CD4-positive, alpha-beta T cell (primary cell): Measurements from ENCODE around the gene CC2D1B. TPM values are rescaled to one million over a fixed set of nuclear protein-coding genes. Genes with fewer than 3 reads are reported as not detected.

ENCODE experiments used
- ATAC-seq: fragments of 200-7000 bp; cut with Tn5 transposase; one replicate; pipeline ENCODE4 v1.10.0; 2022; ENCODE audit warnings: mild to moderate bottlenecking; ENCODE audit not compliant: poor library complexity
- CTCF ChIA-PET: fragments of 350-600 bp; sonication (Branson Sonifier 250); formaldehyde crosslinking; loops from one replicate; lab custom pipeline; 2021; ENCODE audit warnings: antibody characterized with exemption, inconsistent platforms; lab: Charles Lee
- POLR2A ChIA-PET: fragments of 350-600 bp; sonication (Branson Sonifier 250); formaldehyde crosslinking; loops from one replicate; lab custom pipeline; 2021; ENCODE audit warnings: antibody characterized with exemption, inconsistent platforms; lab: Charles Lee
- DNase-seq, 14 experiments: peaks; one replicate each; pipeline ENCODE4 v3.0.0-alpha.2; 2013 to 2020; ENCODE audit warnings: mixed read lengths in 2 of 14
- H3K27ac ChIP-seq, 2 donors: one replicate each; pipeline versions ENCODE4 v1.5.1 to v1.7.0; 2013; ENCODE audit warnings: low read length in 2 of 2, low read depth in 1 of 2, mild to moderate bottlenecking in 1 of 2
- H3K27me3 ChIP-seq, 2 experiments: 1 replicate in 1 of 2; 2 replicates in 1 of 2; pipeline versions ENCODE4 v1.6.1 to v1.7.0; 2013; ENCODE audit warnings: low read length in 2 of 2, control low read depth in 1 of 2, mild to moderate bottlenecking in 1 of 2, moderate library complexity in 1 of 2; ENCODE audit not compliant: insufficient read depth in 2 of 2, control insufficient read depth in 1 of 2
- H3K36me3 ChIP-seq: one replicate; pipeline ENCODE4 v1.6.1; 2013; ENCODE audit warnings: low read length, control low read depth; ENCODE audit not compliant: insufficient read depth
- H3K4me1 ChIP-seq: one replicate; pipeline ENCODE4 v1.6.1; 2013; ENCODE audit warnings: low read length, control low read depth; ENCODE audit not compliant: insufficient read depth
- H3K4me3 ChIP-seq: one replicate; pipeline ENCODE4 v1.5.1; 2013; ENCODE audit warnings: mild to moderate bottlenecking, low read length, moderate library complexity
- H3K9me3 ChIP-seq, 2 experiments: 1 replicate in 1 of 2; 2 replicates in 1 of 2; pipeline versions ENCODE4 v1.6.1 to v1.7.0; 2013; ENCODE audit warnings: low read length in 2 of 2, mild to moderate bottlenecking in 2 of 2, control low read depth in 1 of 2, moderate library complexity in 1 of 2; ENCODE audit not compliant: control insufficient read depth in 1 of 2, insufficient read depth in 1 of 2
- H3K27ac Mint-ChIP-seq: one replicate; pipeline ENCODE4 v1.8.0; 2020; ENCODE audit warnings: mixed read lengths
- H3K27me3 Mint-ChIP-seq: one replicate; pipeline ENCODE4 v1.8.0; 2021; ENCODE audit warnings: mixed read lengths
- H3K36me3 Mint-ChIP-seq: one replicate; pipeline ENCODE4 v1.8.0; 2021; ENCODE audit warnings: low read depth, mixed read lengths
- H3K4me1 Mint-ChIP-seq: one replicate; pipeline ENCODE4 v1.8.0; 2021; ENCODE audit warnings: low read depth, mixed read lengths
- H3K4me3 Mint-ChIP-seq: one replicate; pipeline ENCODE4 v1.8.0; 2020; ENCODE audit warnings: mild to moderate bottlenecking, mixed read lengths
- H3K9me3 Mint-ChIP-seq: one replicate; pipeline ENCODE4 v1.8.0; 2020; ENCODE audit warnings: mixed read lengths
- CTCF ChIP-seq: fragments of 200-600 bp; IDR thresholded peaks from one replicate; pipeline ENCODE4 v1.8.0; 2022; ENCODE audit warnings: antibody characterized with exemption, mild to moderate bottlenecking
- intact Hi-C, 2 experiments: fragments of 100-400 bp; cut with DNase I in 1 of 2; cut with micrococcal nuclease in 1 of 2; formaldehyde crosslinking; loops; one replicate each; pipeline versions ENCODE4 v1.15.1 to v1.9.0; 2023 to 2025; cut with DNase I, micrococcal nuclease
- total RNA-seq, 174 experiments: library from RNA in 2 of 174; stranded (reverse) in 2 of 174; gene quantifications; one replicate each; pipeline ENCODE4 v1.2.3 and lab custom pipeline; 2021 to 2026

The CC2D1B gene
- total RNA-seq, 2 experiments from 2014 or later, result 46.5 to 47.5 TPM

- Histone ChIP-seq H3K4me1 (no peaks in the 10 kb centered on the region), H3K4me3 (no peak overlapping the region), H3K36me3 (no peaks in the 10 kb centered on the region), H3K27me3 (no peaks in the 10 kb centered on the region), H3K9me3 (no peaks in the 10 kb centered on the region), H3K27ac (no peak overlapping the region)
- POLR2A ChIA-PET, result interaction anchor here (1.6 kb wide), 1 partner anchor 13 kb away, joined by 4 read pairs; no protein-coding TSS in a partner anchor
- peaks cover 5% of the 10 kb centered on the region for H3K4me1 Mint-ChIP-seq
- no peak for ATAC-seq
- no peak for TF ChIP-seq CTCF
- intact Hi-C loops, result no loop called here
- H3K36me3 Mint-ChIP-seq, result peaks cover 10% of the 10 kb centered on the region
- H3K27ac Mint-ChIP-seq, result no peak overlapping the region
- DNase-seq, result no peak
- H3K27me3 Mint-ChIP-seq, result no peaks in the 10 kb centered on the region
- no peak overlapping the region for H3K4me3 Mint-ChIP-seq
- H3K9me3 Mint-ChIP-seq, result no peaks in the 10 kb centered on the region
- CTCF ChIA-PET, result no interaction called here
Observed at GRCh38 chr1:52343979-52344378, 22.0 kb downstream of the CC2D1B start.

- ATAC-seq, result no peak
- H3K27me3 Mint-ChIP-seq, result no peaks in the 10 kb centered on the region
- no peaks in the 10 kb centered on the region for H3K4me1 Mint-ChIP-seq
- ChIA-PET POLR2A (interaction anchor here (0.6 kb wide), 1 partner anchor 43 kb away, joined by 3 read pairs; no protein-coding TSS in a partner anchor), CTCF (interaction anchor here (0.6 kb wide), 1 partner anchor 209 kb away, joined by 3 read pairs; no protein-coding TSS in a partner anchor)
- no peak overlapping the region for H3K4me3 Mint-ChIP-seq
- no peaks in the 10 kb centered on the region for H3K9me3 Mint-ChIP-seq
- intact Hi-C loops, result no loop called here
- no peaks in the 10 kb centered on the region for H3K4me1 ChIP-seq
- DNase-seq, result no peak
- no peaks in the 10 kb centered on the region for H3K36me3 ChIP-seq
- no peak overlapping the region for H3K27ac Mint-ChIP-seq
- no peaks in the 10 kb centered on the region for H3K27me3 ChIP-seq
- no peak for TF ChIP-seq CTCF
- no peak overlapping the region for H3K4me3 ChIP-seq
- no peaks in the 10 kb centered on the region for H3K9me3 ChIP-seq
- no peak overlapping the region for H3K27ac ChIP-seq
- H3K36me3 Mint-ChIP-seq, result peaks cover 27% of the 10 kb centered on the region
Observed at GRCh38 chr1:52341655-52342260, 24.2 kb downstream of the CC2D1B start.

- H3K27me3 ChIP-seq, result no peaks in the 10 kb centered on the region
- Mint-ChIP-seq H3K27ac (no peak overlapping the region), H3K36me3 (peaks cover 30% of the 10 kb centered on the region), H3K27me3 (no peaks in the 10 kb centered on the region), H3K9me3 (no peaks in the 10 kb centered on the region), H3K4me1 (no peaks in the 10 kb centered on the region), H3K4me3 (no peak overlapping the region)
- no peak overlapping the region for H3K4me3 ChIP-seq
- POLR2A ChIA-PET, result no interaction called here
- no peak for TF ChIP-seq CTCF
- DNase-seq (no peak), ATAC-seq (no peak)
- H3K4me1 ChIP-seq, result no peaks in the 10 kb centered on the region
- H3K36me3 ChIP-seq, result no peaks in the 10 kb centered on the region
- no peaks in the 10 kb centered on the region for H3K9me3 ChIP-seq
- CTCF ChIA-PET, result no interaction called here
- intact Hi-C loops, result no loop called here
- no peak overlapping the region for H3K27ac ChIP-seq
Observed at GRCh38 chr1:52337439-52337838, 28.6 kb downstream of the CC2D1B start.
